ENCODE data around the gene PCDHGC5.

PCDHGC5 gene

DNA sequence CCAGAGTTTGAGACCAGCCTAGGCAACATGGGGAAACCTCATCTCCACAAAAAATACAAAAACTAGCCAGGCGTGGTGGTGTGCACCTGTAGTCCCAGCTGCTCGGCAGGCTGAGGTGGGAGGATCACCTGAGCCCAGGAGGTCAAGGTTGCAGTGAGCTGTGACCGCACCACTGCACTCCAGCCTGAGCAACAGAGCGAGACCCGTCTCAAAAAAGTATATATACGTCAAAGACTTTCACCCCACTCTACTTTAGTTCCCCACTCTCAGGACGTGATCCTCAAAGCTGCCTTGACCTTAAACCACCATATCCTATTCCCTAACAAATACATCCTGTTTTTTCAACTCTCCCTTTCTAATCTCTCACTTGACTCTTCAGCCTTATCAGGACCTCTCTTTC lies 41.0 kb downstream of the PCDHGC5 start:
- no peak for ATAC-seq (replicated peaks; ENCODE audit: extremely low read depth, poor library complexity, severe bottlenecking)
- H3K27me3 Mint-ChIP-seq = no peaks in the 10 kb centered on the region
- DNase-seq (ENCODE audit: low spot score in 2 of 2) = no peak
- H3K4me3 Mint-ChIP-seq = no peak overlapping the region
- H3K9me3 Mint-ChIP-seq = no peaks in the 10 kb centered on the region
- H3K4me1 Mint-ChIP-seq = peaks cover 12% of the 10 kb centered on the region
- no peak overlapping the region for H3K27ac Mint-ChIP-seq (ENCODE audit: low read depth)
- H3K36me3 Mint-ChIP-seq (ENCODE audit: insufficient read depth) = peaks cover 52% of the 10 kb centered on the region

DNA sequence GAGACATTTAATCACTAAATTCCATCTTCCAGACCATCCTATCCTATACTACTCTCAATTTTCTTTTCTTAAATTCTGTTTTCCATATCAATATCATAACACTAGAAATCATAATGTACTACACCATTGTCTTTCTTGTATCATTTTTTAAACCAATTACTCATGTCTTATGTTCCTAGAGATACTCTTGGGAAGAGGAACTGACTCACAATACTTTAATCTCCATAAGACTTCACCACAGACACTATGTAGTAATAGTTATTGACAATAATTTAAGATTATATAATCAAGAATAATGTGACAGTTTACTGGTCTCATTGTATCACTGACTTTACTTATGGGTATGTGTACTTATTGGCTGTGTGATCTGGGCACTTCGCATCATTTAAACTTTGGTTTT lies 43.8 kb downstream of the PCDHGC5 start:
- H3K4me1 Mint-ChIP-seq = peaks cover 13% of the 10 kb centered on the region
- no peak for DNase-seq (ENCODE audit: low spot score in 2 of 2)
- H3K9me3 Mint-ChIP-seq = no peaks in the 10 kb centered on the region
- no peaks in the 10 kb centered on the region for H3K27me3 Mint-ChIP-seq
- no peak overlapping the region for H3K4me3 Mint-ChIP-seq
- no peak overlapping the region for H3K27ac Mint-ChIP-seq (ENCODE audit: low read depth)
- H3K36me3 Mint-ChIP-seq (ENCODE audit: insufficient read depth) = peaks cover 37% of the 10 kb centered on the region
- ATAC-seq (replicated peaks; ENCODE audit: extremely low read depth, poor library complexity, severe bottlenecking) = no peak

DNA sequence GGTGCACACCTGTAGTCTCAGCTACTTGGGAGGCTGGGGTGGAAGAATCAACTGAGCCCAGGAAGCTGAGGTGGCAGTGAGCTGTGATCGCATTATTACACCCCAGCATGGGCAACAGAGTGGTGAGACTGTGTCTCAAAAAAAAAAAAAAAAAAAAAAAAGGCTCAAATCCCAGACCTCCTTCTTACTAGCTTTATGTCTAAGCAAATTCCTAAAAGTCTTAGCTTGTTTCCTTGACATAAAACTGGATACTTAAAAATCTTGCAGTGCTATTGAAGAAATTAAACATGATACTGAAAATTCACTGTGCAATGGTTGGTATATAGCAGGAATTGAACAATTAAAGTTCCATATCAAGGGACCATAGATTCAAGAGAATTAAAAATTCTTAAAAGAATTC lies 45.0 kb downstream of the PCDHGC5 start:
- DNase-seq (ENCODE audit: low spot score in 2 of 2) = no peak
- H3K4me3 Mint-ChIP-seq = no peak overlapping the region
- H3K27ac Mint-ChIP-seq (ENCODE audit: low read depth) = no peak overlapping the region
- peaks cover 13% of the 10 kb centered on the region for H3K4me1 Mint-ChIP-seq
- H3K36me3 Mint-ChIP-seq (ENCODE audit: insufficient read depth) = peaks cover 32% of the 10 kb centered on the region
- no peak for ATAC-seq (replicated peaks; ENCODE audit: extremely low read depth, poor library complexity, severe bottlenecking)
- no peaks in the 10 kb centered on the region for H3K9me3 Mint-ChIP-seq
- no peaks in the 10 kb centered on the region for H3K27me3 Mint-ChIP-seq

DNA sequence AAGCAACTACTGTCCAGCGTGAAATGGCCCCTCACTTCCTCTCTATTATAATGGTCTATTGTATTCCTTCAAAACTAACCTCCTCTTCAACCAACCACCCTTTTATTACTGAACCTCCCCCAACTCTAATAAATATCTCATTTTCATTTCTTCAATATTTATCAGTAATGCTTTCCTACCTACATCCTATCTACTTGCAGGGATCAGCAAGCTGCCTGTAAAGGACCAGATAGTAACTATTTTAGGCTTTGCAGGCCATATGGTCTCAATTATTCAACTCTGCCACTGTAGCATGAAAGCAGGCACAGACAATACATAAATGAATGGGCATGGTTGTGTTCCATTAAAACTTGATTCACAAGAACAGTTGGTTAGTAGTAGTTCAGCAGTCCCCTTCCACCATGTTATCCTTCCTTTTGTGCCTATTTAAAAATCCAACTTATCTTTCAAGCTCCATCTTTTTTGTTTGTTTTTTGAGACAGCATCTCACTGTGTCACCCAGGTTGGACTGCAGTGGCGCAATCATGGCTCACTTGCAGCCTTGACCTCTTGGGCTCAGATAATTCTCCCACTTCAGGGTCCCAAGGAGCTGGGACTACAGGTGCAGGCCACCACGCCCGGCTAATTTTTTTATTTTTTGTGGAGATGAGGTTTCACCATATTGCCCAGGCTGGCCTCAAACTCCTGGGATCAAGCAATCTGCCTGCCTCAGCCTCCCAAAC lies 45.8 kb downstream of the PCDHGC5 start:
- no peak for ATAC-seq (replicated peaks; ENCODE audit: extremely low read depth, poor library complexity, severe bottlenecking)
- Mint-ChIP-seq H3K36me3 (ENCODE audit: insufficient read depth) (peaks cover 34% of the 10 kb centered on the region), H3K4me3 (no peak overlapping the region), H3K4me1 (peaks cover 16% of the 10 kb centered on the region), H3K9me3 (no peaks in the 10 kb centered on the region), H3K27me3 (no peaks in the 10 kb centered on the region), H3K27ac (ENCODE audit: low read depth) (peak overlapping the region; percentile 44)
- no peak for DNase-seq (ENCODE audit: low spot score in 2 of 2)

All from central memory CD8-positive, alpha-beta T cell (primary cell).